Cardiac fibroblast (primary cell): ENCODE data around the gene RYR3.

ENCODE experiments used
- DNase-seq, 2 donors: peaks; one replicate each; pipeline versions ENCODE4 v3.0.0 to v3.0.0-alpha.2; 2010; ENCODE audit warnings: low read depth in 2 of 2
- H3K4me3 ChIP-seq, 2 donors: replicated peaks in 1 of 2; 1 replicate in 1 of 2; 2 replicates in 1 of 2; pipeline ENCODE4 v1.5.1; 2011; ENCODE audit warnings: low read depth in 2 of 2, low read length in 2 of 2, mild to moderate bottlenecking in 2 of 2, moderate library complexity in 1 of 2
- TF ChIP-seq, protein P1 (sequence below): IDR thresholded peaks from one replicate; pipeline ENCODE4 v1.5.1; 2011; ENCODE audit warnings: low read depth, mild to moderate bottlenecking, low read length, inconsistent platforms

The RYR3 gene

DNA sequence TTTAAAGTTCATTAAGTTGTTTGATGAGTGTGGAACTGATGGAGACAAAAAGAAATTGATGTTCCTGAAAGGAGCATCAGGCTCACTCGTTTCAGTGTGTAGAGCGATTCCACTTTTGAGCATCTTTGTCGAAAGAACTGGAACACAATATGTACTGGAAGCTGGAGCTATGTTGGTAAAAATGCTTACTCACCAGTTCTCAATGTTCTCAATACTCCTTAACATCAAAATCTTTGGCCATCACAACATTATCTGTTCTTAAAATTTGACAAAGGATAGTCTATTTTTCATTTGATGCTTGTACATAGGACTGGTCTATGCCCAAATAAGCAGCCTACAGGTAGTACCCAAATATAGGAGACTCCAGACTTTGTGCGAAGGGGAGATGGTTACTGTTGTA is 18.7 kb downstream of the RYR3 start:
- TF ChIP-seq, protein P1, sequence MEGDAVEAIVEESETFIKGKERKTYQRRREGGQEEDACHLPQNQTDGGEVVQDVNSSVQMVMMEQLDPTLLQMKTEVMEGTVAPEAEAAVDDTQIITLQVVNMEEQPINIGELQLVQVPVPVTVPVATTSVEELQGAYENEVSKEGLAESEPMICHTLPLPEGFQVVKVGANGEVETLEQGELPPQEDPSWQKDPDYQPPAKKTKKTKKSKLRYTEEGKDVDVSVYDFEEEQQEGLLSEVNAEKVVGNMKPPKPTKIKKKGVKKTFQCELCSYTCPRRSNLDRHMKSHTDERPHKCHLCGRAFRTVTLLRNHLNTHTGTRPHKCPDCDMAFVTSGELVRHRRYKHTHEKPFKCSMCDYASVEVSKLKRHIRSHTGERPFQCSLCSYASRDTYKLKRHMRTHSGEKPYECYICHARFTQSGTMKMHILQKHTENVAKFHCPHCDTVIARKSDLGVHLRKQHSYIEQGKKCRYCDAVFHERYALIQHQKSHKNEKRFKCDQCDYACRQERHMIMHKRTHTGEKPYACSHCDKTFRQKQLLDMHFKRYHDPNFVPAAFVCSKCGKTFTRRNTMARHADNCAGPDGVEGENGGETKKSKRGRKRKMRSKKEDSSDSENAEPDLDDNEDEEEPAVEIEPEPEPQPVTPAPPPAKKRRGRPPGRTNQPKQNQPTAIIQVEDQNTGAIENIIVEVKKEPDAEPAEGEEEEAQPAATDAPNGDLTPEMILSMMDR, result no peak
- DNase-seq, result no peak
- no peak overlapping the region for H3K4me3 ChIP-seq

DNA sequence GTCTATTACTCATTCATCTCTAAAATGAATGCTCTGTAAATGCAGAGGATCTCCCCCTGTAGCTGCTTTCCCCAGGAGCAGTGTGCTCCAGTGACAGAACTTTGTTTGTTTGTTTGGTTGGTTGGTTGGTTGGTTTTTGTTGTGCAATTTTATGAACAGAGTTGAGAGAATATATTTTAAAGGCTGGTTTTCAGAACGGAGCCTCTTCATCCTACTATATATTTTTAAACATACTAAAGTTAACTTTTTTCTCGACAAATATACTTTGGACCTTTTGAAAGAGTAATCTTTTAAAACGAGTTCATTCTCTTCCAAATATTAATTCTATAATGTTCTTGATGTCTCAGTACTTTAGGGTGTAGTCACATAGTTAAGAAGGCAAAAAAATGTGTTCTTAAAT is 20.2 kb downstream of the RYR3 start:
- no peak overlapping the region for H3K4me3 ChIP-seq
- DNase-seq, result no peak
- TF ChIP-seq, protein P1, result no peak

DNA sequence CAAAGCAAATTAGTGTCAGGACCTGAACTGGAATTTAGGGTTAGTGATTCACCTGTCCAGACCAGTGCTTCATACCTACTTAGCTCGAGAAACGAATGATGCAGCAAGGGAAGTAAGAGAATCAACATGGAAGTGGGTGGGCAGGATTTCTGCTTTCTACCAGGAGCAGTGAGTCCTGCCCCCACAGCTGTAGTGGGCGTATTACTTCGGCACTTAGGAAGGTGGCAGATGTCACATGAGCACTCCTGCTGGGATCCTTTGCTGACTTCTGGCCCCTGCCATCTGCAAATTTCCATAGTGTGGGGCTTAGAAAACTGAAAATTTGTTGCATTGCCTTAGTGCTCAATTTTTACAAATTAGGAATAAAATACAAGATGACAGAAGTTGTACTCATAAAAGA is 31.2 kb downstream of the RYR3 start:
- TF ChIP-seq, protein P1, result no peak
- DNase-seq, result no peak
- no peak overlapping the region for H3K4me3 ChIP-seq

DNA sequence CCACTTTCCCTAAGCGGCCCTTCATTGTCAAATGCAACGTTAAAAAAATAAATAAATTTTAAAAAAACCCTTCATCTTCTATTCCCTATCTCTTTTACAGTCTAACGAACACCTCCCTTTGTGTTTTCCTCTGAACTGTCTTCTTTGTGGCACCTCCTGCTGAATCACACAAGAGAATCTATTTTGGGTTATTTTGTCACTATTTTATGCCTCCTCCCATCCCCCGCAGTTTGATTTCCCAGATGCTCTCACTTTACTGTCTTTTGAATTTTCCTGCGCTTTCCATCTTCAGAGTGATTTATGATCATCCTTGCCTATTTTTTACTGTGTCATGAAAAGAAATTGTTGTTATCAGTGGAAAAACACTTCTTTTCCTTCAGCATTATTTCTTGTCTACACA is 32.5 kb downstream of the RYR3 start:
- TF ChIP-seq, protein P1, result no peak
- H3K4me3 ChIP-seq, result no peak overlapping the region
- DNase-seq, result no peak

DNA sequence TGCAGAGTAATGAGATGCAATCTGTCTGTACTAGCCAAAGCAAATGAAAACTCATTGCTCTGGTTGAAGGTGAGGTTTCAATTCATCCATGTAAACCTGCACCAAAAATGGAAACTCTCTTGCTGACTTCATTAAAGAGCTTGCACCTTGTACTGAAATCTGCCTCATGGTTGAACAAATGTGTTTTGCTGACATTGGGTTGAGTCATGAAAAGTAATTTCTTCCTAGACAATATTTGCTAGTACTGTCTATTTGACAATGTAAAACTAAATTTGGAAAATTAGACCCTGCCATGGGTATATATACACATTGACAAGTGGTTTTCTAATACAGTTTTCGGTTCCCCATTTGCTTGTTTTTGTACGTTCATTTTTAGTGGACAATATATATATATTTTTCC is 33.3 kb downstream of the RYR3 start:
- H3K4me3 ChIP-seq, result no peak overlapping the region
- no peak for DNase-seq
- TF ChIP-seq, protein P1, result no peak

DNA sequence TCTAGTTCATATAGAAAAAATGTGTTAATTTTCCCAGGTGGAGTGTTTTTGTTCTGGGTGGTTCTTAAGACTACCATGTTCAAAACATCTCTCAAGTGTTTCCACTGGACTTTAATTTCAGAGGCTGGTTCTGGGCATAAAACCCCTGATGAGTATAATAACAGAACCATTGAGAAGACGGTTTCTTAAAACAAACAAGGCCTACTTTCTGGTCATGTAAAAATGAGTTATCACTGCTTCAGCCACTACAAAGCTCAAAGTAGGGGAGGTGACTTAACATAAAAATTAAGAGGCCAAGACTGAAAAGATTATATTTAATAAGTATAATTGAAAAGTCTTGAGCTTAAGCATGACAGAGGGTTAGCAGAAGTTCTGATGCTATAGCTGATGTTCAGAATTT is 33.8 kb downstream of the RYR3 start:
- TF ChIP-seq, protein P1, result no peak
- DNase-seq, result no peak
- no peak overlapping the region for H3K4me3 ChIP-seq

DNA sequence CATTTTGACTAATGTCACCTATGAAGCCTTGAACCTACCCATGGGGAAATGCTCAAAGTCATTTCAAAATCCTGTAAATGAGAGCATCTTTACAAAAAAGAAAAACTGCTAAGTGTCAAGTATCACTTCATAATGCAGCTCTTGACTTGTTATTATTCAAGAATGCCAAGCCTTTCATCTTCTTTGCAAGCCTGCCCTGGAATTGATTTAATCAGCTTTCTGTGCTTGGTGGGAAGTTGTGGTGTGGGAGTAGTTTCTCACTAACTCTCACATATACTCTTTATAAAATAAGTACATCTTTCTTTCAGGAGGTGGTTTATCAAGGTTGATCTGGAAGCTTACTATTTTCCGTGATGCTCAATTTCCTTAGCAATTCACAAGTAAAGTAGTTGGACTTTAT is 43.6 kb downstream of the RYR3 start:
- TF ChIP-seq, protein P1, result no peak
- DNase-seq, result no peak
- no peak overlapping the region for H3K4me3 ChIP-seq
